ENCODE data around the gene ITPR1.

Gene ITPR1

DNA sequence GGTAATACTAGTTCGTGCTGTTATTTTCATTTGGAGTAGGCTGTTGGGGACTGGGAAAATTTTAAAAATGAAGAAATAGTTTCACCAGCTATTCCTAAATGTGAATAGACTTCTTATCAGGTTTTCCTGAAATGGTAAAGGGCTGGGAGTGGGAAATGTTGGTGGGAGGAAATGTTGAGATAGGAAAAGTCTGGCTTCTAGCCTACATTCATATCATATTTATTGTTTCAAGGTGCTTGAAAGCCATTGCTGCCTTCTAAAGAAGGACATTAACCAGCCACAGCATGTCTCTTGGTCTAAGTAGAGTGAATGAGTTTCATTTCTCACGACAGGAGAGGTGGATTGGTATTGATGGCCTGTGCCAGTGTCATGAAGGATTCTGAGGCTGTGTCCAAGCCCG is 288.9 kb downstream of the ITPR1 start:
- DNase-seq (ENCODE audit: low read depth), result no peak

GRCh38 chr3:4785551-4785950 is 292.4 kb downstream of the ITPR1 start:
- no peak for DNase-seq (ENCODE audit: low read depth)

DNA sequence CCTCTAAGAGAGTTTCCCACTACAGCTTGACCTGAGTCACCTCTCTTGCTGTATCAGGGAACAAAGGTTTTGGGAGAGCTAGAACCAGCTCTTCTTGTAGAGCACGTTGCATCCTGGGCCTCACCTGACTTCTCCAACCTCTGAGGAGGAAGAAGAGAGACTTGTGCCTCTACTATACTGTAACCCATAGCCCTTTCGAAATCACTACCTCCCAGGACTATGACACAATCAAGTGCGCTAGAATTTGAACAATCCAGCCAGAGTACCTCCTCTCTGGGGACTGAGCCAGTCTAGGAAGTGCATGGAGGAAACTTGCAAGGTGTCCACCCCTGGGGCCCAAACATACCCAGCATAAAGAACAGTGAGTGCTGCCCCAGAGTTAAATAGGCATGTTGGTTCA is 293.3 kb downstream of the ITPR1 start:
- DNase-seq (ENCODE audit: low read depth), result no peak

DNA sequence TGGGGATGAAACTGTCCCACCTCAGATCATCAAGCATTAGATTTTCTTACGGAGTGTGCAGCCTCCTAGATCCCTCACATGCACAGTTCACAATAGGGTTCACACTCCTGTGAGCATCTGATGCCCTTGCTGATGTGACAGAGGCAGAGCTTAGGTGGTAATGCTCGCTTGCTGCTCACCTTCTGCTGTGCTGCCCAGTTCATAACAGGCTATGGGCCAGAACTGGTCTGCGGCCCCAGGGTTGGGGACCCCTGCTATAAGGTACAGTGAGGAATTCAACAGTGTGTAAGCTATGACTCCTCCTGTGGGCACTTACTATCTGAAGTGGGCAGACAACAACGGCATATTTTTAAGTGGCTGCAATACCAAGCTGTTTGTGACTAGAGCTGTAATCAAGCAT is 298.2 kb downstream of the ITPR1 start:
- DNase-seq (ENCODE audit: low read depth), result no peak

DNA sequence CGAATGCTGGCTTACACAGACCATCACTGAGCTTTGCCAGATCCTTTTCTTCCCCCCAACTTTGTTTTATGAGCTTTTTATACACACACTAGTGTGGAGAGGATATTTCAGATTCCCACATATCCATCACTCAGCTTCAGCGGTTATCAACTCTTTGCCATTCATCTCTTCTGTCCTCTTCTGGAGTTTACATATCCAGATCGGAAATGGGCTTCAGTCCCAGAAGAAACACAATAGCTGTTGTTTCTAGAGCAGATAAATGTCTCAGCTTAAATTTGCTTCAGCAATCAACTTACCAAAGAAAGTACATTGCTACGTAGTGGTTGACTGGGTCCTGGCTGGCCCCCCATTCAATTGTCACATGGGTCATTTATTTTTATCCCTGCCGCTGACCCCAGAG is 300.2 kb downstream of the ITPR1 start:
- DNase-seq (ENCODE audit: low read depth), result no peak

DNA sequence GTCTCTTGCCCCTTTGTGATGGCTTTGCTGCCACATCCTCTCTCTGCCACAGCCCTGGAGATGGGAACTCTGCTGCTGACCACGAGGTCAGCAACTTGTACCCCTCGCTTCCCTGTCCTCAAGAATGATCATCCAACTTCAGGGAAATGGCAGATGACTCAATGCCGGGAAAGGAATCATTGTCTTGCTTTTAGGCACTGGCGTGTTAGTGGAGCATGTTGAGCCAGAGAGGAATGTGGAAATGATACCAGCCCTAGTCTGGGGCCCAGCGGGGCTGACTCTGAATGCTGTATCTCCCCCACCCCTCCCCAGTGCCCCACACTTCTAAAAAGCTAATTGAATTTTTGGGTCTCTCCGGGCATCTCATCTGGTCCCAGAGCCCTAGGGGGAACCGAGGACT is 301.2 kb downstream of the ITPR1 start:
- no peak for DNase-seq (ENCODE audit: low read depth)

GRCh38 chr3:4794798-4795197 is 301.6 kb downstream of the ITPR1 start:
- no peak for DNase-seq (ENCODE audit: low read depth)

GRCh38 chr3:4795905-4796304 is 302.8 kb downstream of the ITPR1 start:
- DNase-seq (ENCODE audit: low read depth), result no peak

DNA sequence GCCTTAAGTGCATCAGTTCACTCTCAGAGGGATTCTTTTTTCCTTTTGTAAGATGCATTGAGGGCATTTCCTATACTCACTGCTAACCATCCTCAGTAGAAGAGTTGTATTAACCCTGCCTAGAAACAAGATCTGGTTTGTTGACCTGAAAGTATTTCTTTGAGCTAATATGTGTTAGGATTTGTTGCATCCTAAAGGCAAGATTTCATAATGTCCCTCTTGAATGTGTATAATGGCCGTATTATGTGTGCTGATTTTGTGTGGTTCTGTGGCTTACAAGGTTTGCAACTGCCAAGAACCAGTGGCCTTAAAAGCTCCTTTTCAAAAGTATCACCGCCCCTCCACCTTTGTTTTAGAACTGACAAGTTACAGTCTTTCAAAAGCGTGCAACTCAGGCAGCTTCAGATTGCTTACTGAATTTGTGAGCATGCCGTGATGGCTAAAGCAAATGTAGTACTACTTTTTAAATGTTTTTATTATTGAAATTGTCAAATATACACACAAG is 304.1 kb downstream of the ITPR1 start:
- no peak for DNase-seq (ENCODE audit: low read depth)

GRCh38 chr3:4799266-4800256 is 306.4 kb downstream of the ITPR1 start:
- DNase-seq (ENCODE audit: low read depth), result no peak

GRCh38 chr3:4800595-4800994 is 307.4 kb downstream of the ITPR1 start:
- no peak for DNase-seq (ENCODE audit: low read depth)

DNA sequence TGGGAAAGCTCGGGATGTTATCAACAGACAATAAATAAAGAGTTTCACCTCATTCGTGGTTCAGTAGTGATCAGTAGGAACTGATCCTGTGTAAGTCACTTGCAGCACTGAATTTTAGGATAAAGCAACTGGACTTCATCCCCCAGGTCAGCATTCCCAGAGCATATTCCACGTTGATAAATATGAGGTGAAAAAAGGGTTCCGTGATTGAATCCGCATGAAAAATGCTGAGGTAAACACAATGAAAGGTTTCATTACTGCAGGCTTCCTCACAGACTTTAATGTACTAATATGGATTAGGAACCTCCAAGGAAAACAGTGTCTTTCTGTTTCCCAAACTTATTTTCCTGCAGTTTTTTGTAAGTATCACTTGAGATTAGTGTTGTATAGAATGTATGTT is 308.7 kb downstream of the ITPR1 start:
- DNase-seq (ENCODE audit: low read depth), result no peak

DNA sequence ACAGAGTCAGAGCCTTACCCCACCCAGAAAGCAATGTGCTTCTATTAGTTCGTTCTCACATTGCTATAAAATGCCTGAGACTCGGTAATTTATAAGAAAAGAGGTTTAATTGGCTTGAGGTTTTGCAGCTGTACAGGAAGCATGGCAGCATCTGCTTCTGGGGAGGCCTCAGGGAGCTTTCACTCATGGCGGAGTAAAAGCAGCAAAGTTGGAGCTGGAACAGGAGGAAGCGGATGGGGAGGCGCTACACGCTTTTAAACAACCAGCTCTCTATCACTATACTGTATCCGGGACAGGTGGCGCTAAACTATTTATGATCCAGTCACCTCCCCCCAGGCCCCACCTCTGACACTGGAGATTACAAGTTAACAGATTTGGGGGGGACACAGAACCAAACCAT is 309.8 kb downstream of the ITPR1 start:
- DNase-seq (ENCODE audit: low read depth), result no peak

DNA sequence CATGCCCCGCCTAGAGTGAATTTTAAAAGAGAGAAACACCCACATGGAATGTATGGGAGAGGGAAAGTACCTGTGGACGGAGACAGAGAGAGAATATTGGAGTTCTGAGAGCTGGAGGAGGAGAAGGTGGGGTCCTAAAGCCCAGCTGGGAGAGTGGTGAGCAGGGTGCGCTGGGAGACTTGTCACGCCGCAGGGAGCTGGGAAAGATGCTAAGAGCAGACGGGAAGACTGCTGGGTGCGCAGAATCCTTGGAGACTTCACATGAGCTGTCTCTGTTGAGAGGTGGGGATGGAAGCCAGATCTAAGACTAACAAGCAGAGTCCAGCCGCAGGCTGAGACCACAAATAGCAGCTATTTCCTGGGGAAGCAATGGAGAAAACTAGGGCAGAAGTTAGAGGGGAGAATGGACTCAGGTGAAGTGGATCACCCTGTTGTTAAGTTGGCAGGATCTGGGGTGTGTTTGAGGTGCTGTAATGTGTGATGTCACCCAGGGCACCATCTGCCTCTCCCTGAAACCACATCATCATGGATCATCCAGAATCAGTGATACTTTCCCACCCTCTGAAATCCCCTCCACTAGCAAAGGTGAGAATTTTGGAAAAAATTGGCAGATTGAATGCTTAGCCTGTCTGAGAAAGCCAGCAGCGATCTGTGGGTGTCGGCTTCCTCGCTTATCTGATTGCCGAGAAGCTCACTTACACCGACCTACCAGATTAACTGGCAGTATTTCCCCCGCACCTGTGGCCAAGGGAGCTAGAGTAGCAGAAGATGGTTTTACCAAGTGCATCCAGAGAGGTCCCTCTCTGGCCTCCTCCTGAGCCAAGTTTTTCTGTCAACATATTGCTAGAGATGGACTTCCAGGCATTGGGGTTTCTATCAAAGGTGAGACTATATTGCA is 311.3 kb downstream of the ITPR1 start:
- DNase-seq (ENCODE audit: low read depth), result no peak

- no peak for DNase-seq (ENCODE audit: low read depth)
These were observed 312.5 kb downstream of the ITPR1 start for GRCh38 chr3:4805662-4806061.

GRCh38 chr3:4806535-4807108 is 313.5 kb downstream of the ITPR1 start:
- DNase-seq (ENCODE audit: low read depth), result no peak

DNA sequence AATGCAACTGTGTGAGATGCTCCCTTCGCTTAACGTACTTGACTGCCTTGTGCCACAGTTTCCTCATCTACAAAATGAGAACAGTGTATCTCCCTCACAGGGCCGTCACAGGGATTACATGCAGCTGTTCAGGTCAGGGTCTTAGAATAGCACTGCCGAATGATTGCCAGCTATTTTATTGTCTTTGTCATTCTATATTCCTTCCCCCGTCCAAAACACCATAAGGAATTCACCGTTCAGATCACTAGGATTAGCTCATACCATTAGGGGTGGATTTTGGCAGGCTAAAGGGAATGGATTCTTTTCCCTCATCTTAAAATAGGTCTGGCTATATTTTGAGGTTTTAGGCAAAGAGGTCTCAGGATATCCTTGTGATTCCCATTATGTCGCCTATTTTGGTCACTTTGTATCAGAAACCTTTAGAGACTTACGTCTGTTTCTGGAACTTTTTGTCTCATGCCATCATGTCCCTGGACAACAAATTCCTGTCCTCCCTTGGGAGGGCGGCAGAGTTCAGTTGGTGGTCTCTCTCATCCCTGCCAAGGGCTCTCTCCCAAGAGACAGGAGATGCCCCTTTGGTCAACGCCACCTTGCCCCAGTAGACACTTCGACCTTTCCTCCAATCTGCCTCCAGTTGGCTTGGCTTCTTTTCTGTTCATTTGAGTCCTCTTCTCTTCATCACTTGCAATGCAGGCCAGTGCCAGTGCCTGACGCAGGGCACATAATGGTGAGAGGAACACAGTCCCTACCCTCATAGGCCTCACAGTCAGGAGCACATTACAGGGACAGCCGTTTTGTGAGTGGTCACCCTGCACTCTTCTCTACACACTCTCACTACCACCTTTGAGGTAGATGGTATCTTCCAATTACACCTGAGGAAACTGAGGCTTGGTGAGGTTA is 314.5 kb downstream of the ITPR1 start:
- no peak for DNase-seq (ENCODE audit: low read depth)

- no peak for DNase-seq (ENCODE audit: low read depth)
These were observed 315.5 kb downstream of the ITPR1 start for GRCh38 chr3:4808637-4809036.

DNA sequence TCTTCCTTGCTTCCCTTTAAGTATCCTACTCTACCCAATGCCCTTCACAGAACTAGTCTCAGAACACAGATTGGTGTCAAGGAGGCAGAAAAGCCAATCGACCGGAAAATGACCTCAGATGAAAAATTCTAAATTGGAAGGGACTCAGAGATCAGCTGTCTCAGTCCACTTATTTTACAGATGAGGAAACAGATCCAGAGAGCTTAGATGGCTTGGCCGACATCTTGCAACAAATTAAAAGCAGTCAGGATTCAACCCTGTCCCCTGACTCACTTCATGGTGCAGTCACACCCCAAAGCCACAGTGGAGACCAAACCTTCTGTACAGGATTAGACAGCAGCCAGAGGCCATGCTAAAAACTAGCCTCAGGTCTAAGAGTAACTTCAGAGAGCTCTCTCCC is 316.8 kb downstream of the ITPR1 start:
- DNase-seq (ENCODE audit: low read depth), result no peak

- DNase-seq (ENCODE audit: low read depth), result no peak
These were observed 319.4 kb downstream of the ITPR1 start for GRCh38 chr3:4812591-4812990.

GRCh38 chr3:4813909-4814304 is 320.8 kb downstream of the ITPR1 start:
- no peak for DNase-seq (ENCODE audit: low read depth)
